Measurements from ENCODE around the gene LCTL.
"Not testable (repeated sequence)": the region's sequence is repeated elsewhere in the genome, so short reads cannot be mapped to it uniquely, and the experiment has no call there.

The LCTL gene

GRCh38 chr15:66592505-66593218 lies 26.9 kb upstream of the LCTL start:
- DNase-seq (ENCODE audit: low read depth), result no peak
- no peak for TF ChIP-seq CTCF (IDR thresholded peaks at IDR 0.05; ENCODE audit: control insufficient read depth, insufficient read depth, low read depth, low read length, missing control alignments)
- H3K4me3 ChIP-seq (ENCODE audit: control insufficient read depth, low read depth, low read length), result no peak overlapping the region

- TF ChIP-seq CTCF (IDR thresholded peaks at IDR 0.05; ENCODE audit: control insufficient read depth, insufficient read depth, low read depth, low read length, missing control alignments), result no peak
- no peak overlapping the region for H3K4me3 ChIP-seq (ENCODE audit: control insufficient read depth, low read depth, low read length)
- DNase-seq (ENCODE audit: low read depth), result no peak
Observed at GRCh38 chr15:66591322-66591862, 25.6 kb upstream of the LCTL start.

GRCh38 chr15:66590435-66590834 lies 24.6 kb upstream of the LCTL start:
- TF ChIP-seq CTCF (IDR thresholded peaks at IDR 0.05; ENCODE audit: control insufficient read depth, insufficient read depth, low read depth, low read length, missing control alignments), result no peak
- DNase-seq (ENCODE audit: low read depth), result no peak
- H3K4me3 ChIP-seq (ENCODE audit: control insufficient read depth, low read depth, low read length), result no peak overlapping the region

GRCh38 chr15:66589429-66589828 lies 23.6 kb upstream of the LCTL start:
- not testable (repeated sequence) for DNase-seq (ENCODE audit: low read depth); H3K4me3 ChIP-seq (ENCODE audit: control insufficient read depth, low read depth, low read length)

- DNase-seq (ENCODE audit: low read depth), result no peak
- H3K4me3 ChIP-seq (ENCODE audit: control insufficient read depth, low read depth, low read length), result no peak overlapping the region
- no peak for TF ChIP-seq CTCF (IDR thresholded peaks at IDR 0.05; ENCODE audit: control insufficient read depth, insufficient read depth, low read depth, low read length, missing control alignments)
Observed at GRCh38 chr15:66588971-66589370, 23.2 kb upstream of the LCTL start.

GRCh38 chr15:66588537-66588936 lies 22.7 kb upstream of the LCTL start:
- H3K4me3 ChIP-seq (ENCODE audit: control insufficient read depth, low read depth, low read length), result no peak overlapping the region
- no peak for DNase-seq (ENCODE audit: low read depth)
- no peak for TF ChIP-seq CTCF (IDR thresholded peaks at IDR 0.05; ENCODE audit: control insufficient read depth, insufficient read depth, low read depth, low read length, missing control alignments)

GRCh38 chr15:66587749-66588148 lies 22.0 kb upstream of the LCTL start:
- no peak overlapping the region for H3K4me3 ChIP-seq (ENCODE audit: control insufficient read depth, low read depth, low read length)
- no peak for TF ChIP-seq CTCF (IDR thresholded peaks at IDR 0.05; ENCODE audit: control insufficient read depth, insufficient read depth, low read depth, low read length, missing control alignments)
- DNase-seq (ENCODE audit: low read depth), result no peak
